ENCODE measurements around the gene MRPL49.
"Not testable (repeated sequence)": the region's sequence is repeated elsewhere in the genome, so short reads cannot be mapped to it uniquely, and the experiment has no call there.

MRPL49 gene

GRCh38 chr11:65165410-65166317, 43.5 kb downstream of the MRPL49 start:
- DNase-seq (ENCODE audit: low read depth): no peak

- no peak for DNase-seq (ENCODE audit: low read depth)
These were observed 44.8 kb downstream of the MRPL49 start for GRCh38 chr11:65166893-65167292.

GRCh38 chr11:65167656-65168055, 45.5 kb downstream of the MRPL49 start:
- DNase-seq (ENCODE audit: low read depth): no peak

- DNase-seq (ENCODE audit: low read depth): no peak
These were observed 47.1 kb downstream of the MRPL49 start for GRCh38 chr11:65169164-65169641.

GRCh38 chr11:65170058-65170534, 48.0 kb downstream of the MRPL49 start, which contains the start of gene SPDYC:
TSS of gene SPDYC (plus strand) at chr11:65170233. CDS start at chr11:65171358, 1,125 bp downstream.
- DNase-seq (ENCODE audit: low read depth): no peak

GRCh38 chr11:65172600-65172999, 50.5 kb downstream of the MRPL49 start:
- DNase-seq (ENCODE audit: low read depth): no peak

GRCh38 chr11:65174571-65175010, 52.5 kb downstream of the MRPL49 start:
- DNase-seq (ENCODE audit: low read depth): not testable (repeated sequence)
